B cell (primary cell): Measurements from ENCODE around the gene ZDHHC22. TPM values are rescaled to one million over a fixed set of nuclear protein-coding genes. Genes with fewer than 3 reads are reported as not detected.

ENCODE experiments used
- ATAC-seq: fragments of 200-7000 bp; cut with Tn5 transposase; one replicate; pipeline ENCODE4 v1.10.0; 2021; ENCODE audit warnings: low read depth, mild to moderate bottlenecking, moderate number of reproducible peaks, moderate library complexity
- CTCF ChIA-PET: fragments of 350-600 bp; sonication (Branson Sonifier 250); formaldehyde crosslinking; loops from one replicate; lab custom pipeline; 2021; ENCODE audit warnings: antibody characterized with exemption, inconsistent platforms; lab: Charles Lee
- POLR2A ChIA-PET: fragments of 350-600 bp; sonication (Branson Sonifier 250); formaldehyde crosslinking; loops from one replicate; lab custom pipeline; 2021; ENCODE audit warnings: antibody characterized with exemption; lab: Charles Lee
- DNase-seq: peaks from one replicate; pipeline ENCODE4 v3.0.0; 2013
- H2AFZ ChIP-seq: 2 replicates; pipeline ENCODE4 v1.6.1; 2012; ENCODE audit warnings: mild to moderate bottlenecking, low read depth, low read length; ENCODE audit not compliant: insufficient read depth, poor library complexity, severe bottlenecking
- H3K27ac ChIP-seq, 2 donors: 1 replicate in 1 of 2; 2 replicates in 1 of 2; pipeline ENCODE4 v1.5.1; 2012 to 2013; ENCODE audit warnings: low read length in 2 of 2, mild to moderate bottlenecking in 2 of 2, moderate library complexity in 1 of 2
- H3K27me3 ChIP-seq, 4 experiments: fragments of 200-600 bp in 1 of 4; sonication (generic) in 1 of 4; replicated peaks in 1 of 4; 1 replicate in 2 of 4; 2 replicates in 2 of 4; pipeline versions ENCODE4 v1.6.1 to v1.7.0; 2013 to 2016; ENCODE audit warnings: low read length in 3 of 4, mild to moderate bottlenecking in 2 of 4, mixed read lengths in 1 of 4, moderate library complexity in 1 of 4; ENCODE audit not compliant: insufficient read depth in 4 of 4, control insufficient read depth in 3 of 4; ENCODE audit errors: control extremely low read depth in 1 of 4
- H3K36me3 ChIP-seq, 2 experiments: replicated peaks in 1 of 2; 1 replicate in 1 of 2; 2 replicates in 1 of 2; pipeline versions ENCODE4 v1.6.1 to v1.7.1; 2013; ENCODE audit warnings: low read length in 1 of 2; ENCODE audit not compliant: insufficient read depth in 2 of 2, control insufficient read depth in 1 of 2; ENCODE audit errors: control extremely low read depth in 1 of 2, extremely low read depth in 1 of 2
- H3K4me1 ChIP-seq, 2 donors: fragments of 200-600 bp in 1 of 2; sonication (generic) in 1 of 2; 1 replicate in 1 of 2; 2 replicates in 1 of 2; pipeline versions ENCODE4 v1.5.1 to v1.6.1; 2013 to 2017; ENCODE audit warnings: low read length in 2 of 2; ENCODE audit not compliant: control insufficient read depth in 2 of 2, insufficient read depth in 2 of 2
- H3K4me2 ChIP-seq: replicated peaks from 2 replicates; pipeline ENCODE3; 2012; ENCODE audit warnings: mild to moderate bottlenecking, low read depth, low read length; ENCODE audit not compliant: poor library complexity, severe bottlenecking
- H3K4me3 ChIP-seq, 5 experiments: fragments of 200-600 bp in 1 of 5; sonication (generic) in 1 of 5; 1 replicate in 3 of 5; 2 replicates in 2 of 5; pipeline versions ENCODE4 v1.5.1 to v1.7.0; 2011 to 2016; ENCODE audit warnings: low read length in 4 of 5, mild to moderate bottlenecking in 4 of 5, low read depth in 2 of 5, control low read depth in 1 of 5, moderate library complexity in 1 of 5; ENCODE audit not compliant: insufficient read depth in 1 of 5; ENCODE audit errors: control extremely low read depth in 1 of 5, extremely low read depth in 1 of 5
- H3K79me2 ChIP-seq: fragments of 200-600 bp; sonication (generic); one replicate; pipeline ENCODE4 v1.6.0; 2016; ENCODE audit warnings: low read length; ENCODE audit not compliant: control insufficient read depth, insufficient read depth
- H3K9ac ChIP-seq: fragments of 200-600 bp; sonication (generic); 2 replicates; pipeline ENCODE4 v1.6.1; 2017; ENCODE audit warnings: mild to moderate bottlenecking, low read length, moderate library complexity
- H3K9me3 ChIP-seq, 3 donors: one replicate each; pipeline versions ENCODE4 v1.6.1 to v1.7.1; 2013; ENCODE audit warnings: low read length in 2 of 3; ENCODE audit not compliant: control insufficient read depth in 2 of 3, insufficient read depth in 1 of 3; ENCODE audit errors: control extremely low read depth in 1 of 3
- H4K20me1 ChIP-seq: 2 replicates; pipeline ENCODE4 v1.6.0; 2012; ENCODE audit warnings: mild to moderate bottlenecking, low read length; ENCODE audit not compliant: insufficient read depth, control insufficient read depth, poor library complexity, severe bottlenecking
- H3K27ac Mint-ChIP-seq: one replicate; pipeline ENCODE4 v1.8.0; 2021; ENCODE audit warnings: mixed read lengths
- H3K27me3 Mint-ChIP-seq: one replicate; pipeline ENCODE4 v1.8.0; 2021; ENCODE audit warnings: mixed read lengths
- H3K4me1 Mint-ChIP-seq: one replicate; pipeline ENCODE4 v1.8.0; 2021; ENCODE audit warnings: mixed read lengths
- H3K4me3 Mint-ChIP-seq: one replicate; pipeline ENCODE4 v1.8.0; 2021; ENCODE audit warnings: mixed read lengths
- H3K9me3 Mint-ChIP-seq: one replicate; pipeline ENCODE4 v1.8.0; 2022; ENCODE audit warnings: mixed read lengths; ENCODE audit not compliant: insufficient read depth
- CTCF ChIP-seq: fragments of 200-600 bp; IDR thresholded peaks from one replicate; pipeline ENCODE4 v1.8.0; 2022; ENCODE audit warnings: antibody characterized with exemption, mild to moderate bottlenecking
- EZH2 ChIP-seq: IDR thresholded peaks from 2 replicates; pipeline ENCODE4 v1.6.1; 2012; ENCODE audit warnings: borderline replicate concordance, low read depth, mild to moderate bottlenecking, moderate library complexity, low read length; ENCODE audit not compliant: insufficient read depth, poor library complexity, severe bottlenecking
- WGBS: methylation state at CpG from one replicate; pipeline ENCODE4 v1.1.5; 2013; ENCODE audit warnings: missing lambda C conversion rate; ENCODE audit not compliant: insufficient coverage; 5-methylcytosine and 5-hydroxymethylcytosine counted together
- intact Hi-C: fragments of 100-400 bp; cut with micrococcal nuclease; formaldehyde crosslinking; loops from one replicate; pipeline ENCODE4 v1.10.0; 2022
- polyA plus RNA-seq: library from polyadenylated mRNA; depleted of rRNA; stranded (reverse); fragments of >200 nt; gene quantifications from 2 replicates; pipeline ENCODE4 v1.2.3, GENCODE V29; 2012
- total RNA-seq, 2 donors: library from RNA; stranded (reverse); fragments of 120-200 nt in 1 of 2; gene quantifications; 1 replicate in 1 of 2; 2 replicates in 1 of 2; pipeline versions ENCODE4 v1.2.3 to v1.2.4, GENCODE V29; 2013 to 2022

Gene ZDHHC22
- total and polyA plus RNA-seq, 2 donors (not counting 1 experiment from before 2014, with no cell fraction given) = not detected

- Histone ChIP-seq H2AFZ (no peak overlapping the region), H3K36me3 (peaks cover 0 to 7% of the 10 kb centered on the region in 2 experiments), H3K79me2 (peaks cover 40% of the 10 kb centered on the region), H3K4me3 (peak overlapping the region in 4 of 5 experiments; percentile 0 to 48 (median 18)), H3K9me3 (no peaks in the 10 kb centered on the region), H3K27ac (peak overlapping the region; percentile 89 to 93), H3K9ac (peak overlapping the region; percentile 41), H4K20me1 (no peaks in the 10 kb centered on the region), H3K4me1 (peaks cover 87 to 88% of the 10 kb centered on the region in 2 donors), H3K4me2 (peak overlapping the region; percentile 92), H3K27me3 (peaks cover 0 to 8% (median 1%) of the 10 kb centered on the region in 4 experiments)
- intact Hi-C loops = loop anchor here (1.0 to 5.0 kb wide), 9 partner anchors 11 to 586 kb away; partner anchors contain the start of genes AHSA1, ALKBH1, ANGEL1 and CIPC
- H3K27me3 Mint-ChIP-seq = no peaks in the 10 kb centered on the region
- no peaks in the 10 kb centered on the region for H3K9me3 Mint-ChIP-seq
- H3K27ac Mint-ChIP-seq = peak overlapping the region; percentile 94
- DNase-seq (peak; percentile 94), ATAC-seq (peak; percentile 69)
- TF ChIP-seq CTCF = no peak
- TF ChIP-seq EZH2 = no peak
- POLR2A ChIA-PET = interaction anchor here (0.5 to 7.5 kb wide), 10 partner anchors 10 to 1460 kb away, joined by 3 to 110 read pairs (median 6); partner anchors contain the start of genes CIPC, GSTZ1 and TTLL5
- peak overlapping the region; percentile 93 for H3K4me3 Mint-ChIP-seq
- H3K4me1 Mint-ChIP-seq = peaks cover 85% of the 10 kb centered on the region
- 23% methylated on average over 4 of the region's 9 CpGs for WGBS
- CTCF ChIA-PET = interaction anchor here (0.7 to 26.3 kb wide), 9 partner anchors 13 to 195 kb away, joined by 3 to 757 read pairs (median 4); partner anchors contain the start of genes CIPC and IRF2BPL
These were observed 20.5 kb downstream of the ZDHHC22 start for GRCh38 chr14:77120771-77121743.
